ENCODE results near the gene SH3GL1.

The SH3GL1 gene

DNA sequence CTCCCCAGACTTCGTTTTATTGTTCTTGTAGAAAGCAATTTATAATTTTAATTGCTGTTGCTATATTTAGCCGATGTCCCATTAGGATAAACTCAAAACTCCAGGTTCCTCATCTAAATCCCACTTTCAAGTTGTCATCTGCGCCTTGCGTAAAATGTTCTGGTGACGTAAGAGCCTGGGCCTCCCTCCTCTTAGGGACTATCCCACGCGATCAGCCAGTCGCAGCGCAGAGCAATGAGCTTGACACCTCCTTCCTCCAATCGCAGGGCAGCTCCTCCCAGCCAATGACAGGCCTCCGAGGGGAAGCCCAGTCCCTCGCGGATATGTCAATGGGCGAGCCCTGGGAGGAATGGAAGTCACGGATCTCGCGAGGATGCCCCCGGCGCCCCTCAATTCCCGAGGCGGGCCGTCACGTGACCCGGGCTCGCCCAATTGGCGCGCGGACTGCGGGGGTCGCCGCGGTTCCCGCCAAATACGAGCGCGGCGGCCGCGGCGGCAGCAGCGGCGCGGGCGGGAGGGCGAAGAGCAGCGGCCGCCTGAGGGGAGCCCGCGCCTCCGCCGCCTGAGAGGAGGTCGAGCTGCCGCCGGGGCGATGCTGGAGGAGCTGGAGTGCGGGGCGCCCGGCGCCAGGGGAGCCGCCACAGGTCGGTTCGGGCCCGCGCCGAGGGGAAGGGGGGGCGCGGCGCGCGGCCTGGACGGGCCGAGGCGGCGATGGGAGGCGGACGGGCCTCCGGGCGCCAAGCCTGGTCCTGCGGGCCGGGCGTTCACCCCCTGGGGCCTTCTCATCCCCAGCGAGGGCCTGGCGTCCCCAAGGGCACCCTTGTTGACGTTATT, 2.0 kb upstream of the SH3GL1 start, which contains the start of gene CHAF1A:
CHAF1A (plus strand) TSS at position 470 of the 834 bp plus-strand sequence; CDS start at position 593, 123 bp downstream.
- H3K9me3 ChIP-seq (ENCODE audit: low read length), result no peaks in the 10 kb centered on the region
- H3K4me1 ChIP-seq (ENCODE audit: insufficient read depth, low read length, severe bottlenecking), result peaks cover 50% of the 10 kb centered on the region
- peak within 1 kb of the TSS; percentile 73; the same call in 1 of the 2 replicates for H2AFZ ChIP-seq (ENCODE audit: low read length)
- peaks cover 44% of the 10 kb centered on the region for H3K36me3 ChIP-seq (ENCODE audit: insufficient read depth, low read length)
- no peaks in the 10 kb centered on the region for H3K27me3 ChIP-seq (ENCODE audit: insufficient read depth, low read length)
- H3K4me2 ChIP-seq (ENCODE audit: low read length), result peak within 1 kb of the TSS; percentile 100
- H3F3A ChIP-seq (ENCODE audit: insufficient read depth, low read length), result no peaks in the 10 kb centered on the region
- no peak for TF ChIP-seq EZH2 (IDR thresholded peaks at IDR 0.05; ENCODE audit: borderline replicate concordance, low read length)
- TF ChIP-seq, protein P1, sequence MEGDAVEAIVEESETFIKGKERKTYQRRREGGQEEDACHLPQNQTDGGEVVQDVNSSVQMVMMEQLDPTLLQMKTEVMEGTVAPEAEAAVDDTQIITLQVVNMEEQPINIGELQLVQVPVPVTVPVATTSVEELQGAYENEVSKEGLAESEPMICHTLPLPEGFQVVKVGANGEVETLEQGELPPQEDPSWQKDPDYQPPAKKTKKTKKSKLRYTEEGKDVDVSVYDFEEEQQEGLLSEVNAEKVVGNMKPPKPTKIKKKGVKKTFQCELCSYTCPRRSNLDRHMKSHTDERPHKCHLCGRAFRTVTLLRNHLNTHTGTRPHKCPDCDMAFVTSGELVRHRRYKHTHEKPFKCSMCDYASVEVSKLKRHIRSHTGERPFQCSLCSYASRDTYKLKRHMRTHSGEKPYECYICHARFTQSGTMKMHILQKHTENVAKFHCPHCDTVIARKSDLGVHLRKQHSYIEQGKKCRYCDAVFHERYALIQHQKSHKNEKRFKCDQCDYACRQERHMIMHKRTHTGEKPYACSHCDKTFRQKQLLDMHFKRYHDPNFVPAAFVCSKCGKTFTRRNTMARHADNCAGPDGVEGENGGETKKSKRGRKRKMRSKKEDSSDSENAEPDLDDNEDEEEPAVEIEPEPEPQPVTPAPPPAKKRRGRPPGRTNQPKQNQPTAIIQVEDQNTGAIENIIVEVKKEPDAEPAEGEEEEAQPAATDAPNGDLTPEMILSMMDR (IDR thresholded peaks at IDR 0.05; ENCODE audit: low read length), result no peak
- H3K4me3 ChIP-seq (ENCODE audit: low read depth, low read length, poor library complexity, severe bottlenecking), result peak within 1 kb of the TSS; percentile 100
- peaks cover 63% of the 10 kb centered on the region for H3K79me2 ChIP-seq (ENCODE audit: insufficient read depth, low read length)
- peak within 1 kb of the TSS; percentile 85 for H3K27ac ChIP-seq (ENCODE audit: low read depth, low read length, poor library complexity, severe bottlenecking)
- no peaks in the 10 kb centered on the region for H4K20me1 ChIP-seq (ENCODE audit: insufficient read depth, low read length)
- peak within 1 kb of the TSS; percentile 100 for H3K9ac ChIP-seq (ENCODE audit: low read length)
- H3K9me2 ChIP-seq (ENCODE audit: low read depth, low read length), result no peaks in the 10 kb centered on the region

DNA sequence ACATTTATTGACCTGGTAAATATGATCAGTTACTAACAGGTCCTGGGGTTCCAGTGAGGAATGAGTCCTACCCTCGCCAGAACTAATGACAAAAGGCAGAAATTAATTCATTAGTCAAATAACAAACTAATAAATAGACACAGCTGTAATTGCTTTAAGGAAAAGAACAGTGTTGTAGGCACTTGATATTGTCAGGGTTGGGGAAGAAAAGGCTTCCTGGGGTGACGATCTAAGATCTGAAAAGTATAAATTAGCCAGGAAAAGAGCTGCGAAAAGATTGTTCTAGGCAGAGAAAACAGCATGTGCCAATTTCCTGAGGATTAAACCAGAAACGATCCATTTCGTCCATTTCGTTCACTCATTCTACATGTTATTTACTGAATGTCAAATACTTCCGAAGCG, 1.4 kb upstream of the SH3GL1 start:
- no peaks in the 10 kb centered on the region for H3F3A ChIP-seq (ENCODE audit: insufficient read depth, low read length)
- peak overlapping the region; percentile 85 for H3K27ac ChIP-seq (ENCODE audit: low read depth, low read length, poor library complexity, severe bottlenecking)
- no peaks in the 10 kb centered on the region for H3K27me3 ChIP-seq (ENCODE audit: insufficient read depth, low read length)
- no peaks in the 10 kb centered on the region for H3K9me3 ChIP-seq (ENCODE audit: low read length)
- no peaks in the 10 kb centered on the region for H3K9me2 ChIP-seq (ENCODE audit: low read depth, low read length)
- no peaks in the 10 kb centered on the region for H4K20me1 ChIP-seq (ENCODE audit: insufficient read depth, low read length)
- H3K4me2 ChIP-seq (ENCODE audit: low read length), result peak overlapping the region; percentile 98
- TF ChIP-seq, protein P1 (IDR thresholded peaks at IDR 0.05; ENCODE audit: low read length), result no peak
- no peak for TF ChIP-seq EZH2 (IDR thresholded peaks at IDR 0.05; ENCODE audit: borderline replicate concordance, low read length)
- peaks cover 50% of the 10 kb centered on the region for H3K4me1 ChIP-seq (ENCODE audit: insufficient read depth, low read length, severe bottlenecking)
- peak overlapping the region; percentile 69 for H3K4me3 ChIP-seq (ENCODE audit: low read depth, low read length, poor library complexity, severe bottlenecking)
- peak overlapping the region; percentile 88 for H3K9ac ChIP-seq (ENCODE audit: low read length)
- peaks cover 44% of the 10 kb centered on the region for H3K36me3 ChIP-seq (ENCODE audit: insufficient read depth, low read length)
- peaks cover 62% of the 10 kb centered on the region for H3K79me2 ChIP-seq (ENCODE audit: insufficient read depth, low read length)
- H2AFZ ChIP-seq (ENCODE audit: low read length), result peak overlapping the region; percentile 73; the same call in 1 of the 2 replicates

DNA sequence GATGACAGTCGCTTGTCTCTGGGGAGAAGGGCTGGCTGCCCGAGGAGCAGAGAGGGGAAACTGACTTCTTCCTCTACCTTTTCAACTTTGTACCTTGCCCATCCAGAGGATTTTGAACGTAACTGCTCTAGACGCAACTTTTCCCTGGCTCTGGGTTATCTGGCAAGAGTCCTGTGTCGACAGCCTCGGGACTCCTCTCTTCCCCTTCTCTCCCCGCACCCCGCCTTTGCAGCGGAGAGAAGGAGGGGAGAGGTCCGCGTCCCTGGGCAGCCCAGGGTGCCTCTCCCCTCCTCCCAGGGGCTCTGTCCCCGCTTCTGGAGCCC, 574 bp downstream of the SH3GL1 start:
- H3K4me2 ChIP-seq (ENCODE audit: low read length), result peak overlapping the region; percentile 99
- no peak overlapping the region for H2AFZ ChIP-seq (ENCODE audit: low read length)
- peak overlapping the region; percentile 81 for H3K4me3 ChIP-seq (ENCODE audit: low read depth, low read length, poor library complexity, severe bottlenecking)
- no peaks in the 10 kb centered on the region for H3K27me3 ChIP-seq (ENCODE audit: insufficient read depth, low read length)
- peak overlapping the region; percentile 91 for H3K9ac ChIP-seq (ENCODE audit: low read length)
- peaks cover 40% of the 10 kb centered on the region; the same call in 1 of the 2 replicates for H3K36me3 ChIP-seq (ENCODE audit: insufficient read depth, low read length)
- TF ChIP-seq, protein P1 (IDR thresholded peaks at IDR 0.05; ENCODE audit: low read length), result no peak
- no peak for TF ChIP-seq EZH2 (IDR thresholded peaks at IDR 0.05; ENCODE audit: borderline replicate concordance, low read length)
- H3K27ac ChIP-seq (ENCODE audit: low read depth, low read length, poor library complexity, severe bottlenecking), result peak overlapping the region; percentile 50
- H3F3A ChIP-seq (ENCODE audit: insufficient read depth, low read length), result no peaks in the 10 kb centered on the region
- H4K20me1 ChIP-seq (ENCODE audit: insufficient read depth, low read length), result no peaks in the 10 kb centered on the region
- H3K4me1 ChIP-seq (ENCODE audit: insufficient read depth, low read length, severe bottlenecking), result peaks cover 38% of the 10 kb centered on the region
- no peaks in the 10 kb centered on the region for H3K9me3 ChIP-seq (ENCODE audit: low read length)
- no peaks in the 10 kb centered on the region for H3K9me2 ChIP-seq (ENCODE audit: low read depth, low read length)
- peaks cover 50% of the 10 kb centered on the region for H3K79me2 ChIP-seq (ENCODE audit: insufficient read depth, low read length)
